GM10266 (cell line): ENCODE measurements around the gene ITGA7.

ENCODE experiments used
- DNase-seq: peaks from one replicate; pipeline ENCODE4 v3.0.0; 2012; ENCODE audit errors: extremely low spot score
- CTCF ChIP-seq: IDR thresholded peaks from 2 replicates; pipeline ENCODE4 v1.5.1; 2012; ENCODE audit warnings: mild to moderate bottlenecking, low read depth; ENCODE audit not compliant: control insufficient read depth, insufficient read depth; ENCODE audit errors: missing control alignments

The ITGA7 gene

GRCh38 chr12:55692631-55693322 is 14.9 kb downstream of the ITGA7 start:
- no peak for TF ChIP-seq CTCF
- no peak for DNase-seq

- TF ChIP-seq CTCF: no peak
- DNase-seq: no peak
Measured at GRCh38 chr12:55688716-55689655, 18.7 kb downstream of the ITGA7 start.

GRCh38 chr12:55687746-55688145 is 20.0 kb downstream of the ITGA7 start:
- TF ChIP-seq CTCF: no peak

GRCh38 chr12:55686366-55687010 is 21.2 kb downstream of the ITGA7 start:
- no peak for DNase-seq
- TF ChIP-seq CTCF: no peak

More at GRCh38 chr12:55687746-55688145, 20.0 kb downstream of the ITGA7 start:
- no peak for DNase-seq

- no peak for TF ChIP-seq CTCF
- no peak for DNase-seq
Measured at GRCh38 chr12:55685671-55686070, 22.0 kb downstream of the ITGA7 start.

GRCh38 chr12:55684761-55685370 is 22.8 kb downstream of the ITGA7 start:
- DNase-seq: no peak
- TF ChIP-seq CTCF: no peak
